Smooth muscle cell (in vitro differentiated cells): Measurements from ENCODE around the gene PSMC3. TPM values are rescaled to one million over a fixed set of nuclear protein-coding genes. Genes with fewer than 3 reads are reported as not detected.

Source experiments
- DNase-seq: peaks from one replicate; lab custom pipeline; 2025; ENCODE audit not compliant: unreplicated experiment; lab: John Stamatoyannopoulos, UW
- H2AFZ ChIP-seq: fragments of 200-600 bp; sonication (generic); 2 replicates; pipeline ENCODE4 v1.6.0; 2016; ENCODE audit warnings: antibody characterized with exemption, low read depth, mild to moderate bottlenecking
- H3F3A ChIP-seq: fragments of 200-600 bp; sonication (generic); 2 replicates; pipeline ENCODE4 v1.6.0; 2017; ENCODE audit warnings: antibody characterized with exemption, low read depth
- H3K27ac ChIP-seq: fragments of 200-600 bp; sonication (generic); 2 replicates; pipeline ENCODE4 v1.5.1; 2016; ENCODE audit warnings: low read depth, mild to moderate bottlenecking
- H3K27me3 ChIP-seq: fragments of 200-600 bp; sonication (generic); 2 replicates; pipeline ENCODE4 v1.6.1; 2016; ENCODE audit warnings: low read depth, mild to moderate bottlenecking
- H3K36me3 ChIP-seq: fragments of 200-600 bp; sonication (generic); 2 replicates; pipeline ENCODE4 v1.5.1; 2016; ENCODE audit warnings: low read depth
- H3K4me1 ChIP-seq: fragments of 200-600 bp; sonication (generic); 2 replicates; pipeline ENCODE4 v1.5.1; 2016; ENCODE audit warnings: low read depth
- H3K4me2 ChIP-seq: fragments of 200-600 bp; sonication (generic); 2 replicates; pipeline ENCODE4 v1.6.0; 2016; ENCODE audit warnings: mild to moderate bottlenecking
- H3K4me3 ChIP-seq: fragments of 200-600 bp; sonication (generic); 2 replicates; pipeline ENCODE4 v1.5.1; 2016; ENCODE audit warnings: mild to moderate bottlenecking
- H3K79me2 ChIP-seq: fragments of 200-600 bp; sonication (generic); 2 replicates; pipeline ENCODE4 v1.6.0; 2016; ENCODE audit warnings: low read depth, mild to moderate bottlenecking
- H3K9ac ChIP-seq: fragments of 200-600 bp; sonication (generic); 2 replicates; pipeline ENCODE4 v1.6.0; 2016; ENCODE audit warnings: low read depth
- H3K9me3 ChIP-seq: fragments of 200-600 bp; sonication (generic); replicated peaks from 2 replicates; pipeline ENCODE4 v1.5.1; 2016; ENCODE audit warnings: low read depth
- H4K20me1 ChIP-seq: fragments of 200-600 bp; sonication (generic); 2 replicates; pipeline ENCODE4 v1.6.0; 2016; ENCODE audit warnings: low read depth
- CTCF ChIP-seq: fragments of 200-600 bp; sonication (generic); IDR thresholded peaks from 2 replicates; pipeline ENCODE4 v1.5.1; 2017; ENCODE audit warnings: borderline replicate concordance, mild to moderate bottlenecking, antibody characterized with exemption; ENCODE audit not compliant: insufficient read depth, poor library complexity, severe bottlenecking
- WGBS: methylation state at CpG from one replicate; pipeline ENCODE4 v1.1.7; 2016; ENCODE audit warnings: low lambda C conversion rate; 5-methylcytosine and 5-hydroxymethylcytosine counted together
- polyA plus RNA-seq: library from polyadenylated mRNA; unstranded; fragments of >200 nt; fragmentation: Nextera tagmentation; extraction: Ambion mirVana; gene quantifications from 2 replicates; pipeline ENCODE4 v1.2.1, GENCODE V29; 2016
- total RNA-seq: library from RNA; depleted of rRNA; stranded (reverse); fragments of >200 nt; gene quantifications from 2 replicates; pipeline ENCODE4 v1.2.3, GENCODE V29; 2014

PSMC3 gene
- total and polyA plus RNA-seq, 2 experiments from 2014 or later: 71.2 to 211 TPM

- Histone ChIP-seq H3K4me1 (no peaks in the 10 kb centered on the region), H3K4me2 (no peak overlapping the region), H3K27me3 (no peaks in the 10 kb centered on the region), H3K27ac (no peak overlapping the region), H3F3A (no peaks in the 10 kb centered on the region), H4K20me1 (no peaks in the 10 kb centered on the region), H3K9ac (no peak overlapping the region), H3K79me2 (no peaks in the 10 kb centered on the region), H2AFZ (no peak overlapping the region), H3K36me3 (no peaks in the 10 kb centered on the region), H3K9me3 (no peaks in the 10 kb centered on the region), H3K4me3 (no peak overlapping the region)
- DNase-seq: no peak
- TF ChIP-seq CTCF: no peak
- 95% methylated on average over 7 of the region's 7 CpGs for WGBS
These were observed 8.0 kb upstream of the PSMC3 start for GRCh38 chr11:47434011-47434786.

- H4K20me1 ChIP-seq: no peaks in the 10 kb centered on the region
- H3K79me2 ChIP-seq: no peaks in the 10 kb centered on the region
- no peak overlapping the region for H2AFZ ChIP-seq
- H3K27ac ChIP-seq: no peak overlapping the region
- no peaks in the 10 kb centered on the region for H3K36me3 ChIP-seq
- no peak for TF ChIP-seq CTCF
- no peaks in the 10 kb centered on the region for H3K9me3 ChIP-seq
- H3K27me3 ChIP-seq: no peaks in the 10 kb centered on the region
- no peaks in the 10 kb centered on the region for H3F3A ChIP-seq
- H3K4me2 ChIP-seq: no peak overlapping the region
- no peak overlapping the region for H3K9ac ChIP-seq
- H3K4me1 ChIP-seq: no peaks in the 10 kb centered on the region
- no peak overlapping the region for H3K4me3 ChIP-seq
- WGBS: 39% methylated on average over 3 of the region's 3 CpGs
- DNase-seq: no peak
These were observed 6.9 kb upstream of the PSMC3 start for GRCh38 chr11:47433157-47433556.

- no peak for TF ChIP-seq CTCF
- Histone ChIP-seq H3K27ac (no peak overlapping the region), H3K79me2 (no peaks in the 10 kb centered on the region), H3K9ac (no peak overlapping the region), H3K27me3 (no peaks in the 10 kb centered on the region), H3K4me3 (no peak overlapping the region), H3K9me3 (no peaks in the 10 kb centered on the region), H4K20me1 (no peaks in the 10 kb centered on the region), H3F3A (no peaks in the 10 kb centered on the region), H3K4me1 (no peaks in the 10 kb centered on the region), H3K36me3 (no peaks in the 10 kb centered on the region), H2AFZ (no peak overlapping the region), H3K4me2 (no peak overlapping the region)
- no peak for DNase-seq
- WGBS: 91% methylated on average over 9 of the region's 9 CpGs
These were observed 5.3 kb upstream of the PSMC3 start for GRCh38 chr11:47431356-47432083.
